Measurements from ENCODE around the gene BATF3.

GRCh38 chr1:212688341-212689047 lies 11.1 kb downstream of the BATF3 start:
- TF ChIP-seq BHLHE40 (IDR thresholded peaks at IDR 0.05; ENCODE audit: borderline replicate concordance) = no peak
- TF ChIP-seq SP1 (IDR thresholded peaks at IDR 0.05) = no peak
- TF ChIP-seq NFRKB (IDR thresholded peaks at IDR 0.05) = no peak
- TF ChIP-seq HDGF (IDR thresholded peaks at IDR 0.05; ENCODE audit: borderline replicate concordance) = no peak
- TF ChIP-seq FOXM1 (IDR thresholded peaks at IDR 0.05; ENCODE audit: borderline replicate concordance) = no peak
- no peak for TF ChIP-seq ARNT (IDR thresholded peaks at IDR 0.05)

Measured in HEK293T (cell line).